Measurements from ENCODE around the gene COL18A1. TPM values are rescaled to one million over a fixed set of nuclear protein-coding genes. Genes with fewer than 3 reads are reported as not detected.

The COL18A1 gene
- total RNA-seq, 1 experiment from 2014 or later, result 77.0 TPM

DNA sequence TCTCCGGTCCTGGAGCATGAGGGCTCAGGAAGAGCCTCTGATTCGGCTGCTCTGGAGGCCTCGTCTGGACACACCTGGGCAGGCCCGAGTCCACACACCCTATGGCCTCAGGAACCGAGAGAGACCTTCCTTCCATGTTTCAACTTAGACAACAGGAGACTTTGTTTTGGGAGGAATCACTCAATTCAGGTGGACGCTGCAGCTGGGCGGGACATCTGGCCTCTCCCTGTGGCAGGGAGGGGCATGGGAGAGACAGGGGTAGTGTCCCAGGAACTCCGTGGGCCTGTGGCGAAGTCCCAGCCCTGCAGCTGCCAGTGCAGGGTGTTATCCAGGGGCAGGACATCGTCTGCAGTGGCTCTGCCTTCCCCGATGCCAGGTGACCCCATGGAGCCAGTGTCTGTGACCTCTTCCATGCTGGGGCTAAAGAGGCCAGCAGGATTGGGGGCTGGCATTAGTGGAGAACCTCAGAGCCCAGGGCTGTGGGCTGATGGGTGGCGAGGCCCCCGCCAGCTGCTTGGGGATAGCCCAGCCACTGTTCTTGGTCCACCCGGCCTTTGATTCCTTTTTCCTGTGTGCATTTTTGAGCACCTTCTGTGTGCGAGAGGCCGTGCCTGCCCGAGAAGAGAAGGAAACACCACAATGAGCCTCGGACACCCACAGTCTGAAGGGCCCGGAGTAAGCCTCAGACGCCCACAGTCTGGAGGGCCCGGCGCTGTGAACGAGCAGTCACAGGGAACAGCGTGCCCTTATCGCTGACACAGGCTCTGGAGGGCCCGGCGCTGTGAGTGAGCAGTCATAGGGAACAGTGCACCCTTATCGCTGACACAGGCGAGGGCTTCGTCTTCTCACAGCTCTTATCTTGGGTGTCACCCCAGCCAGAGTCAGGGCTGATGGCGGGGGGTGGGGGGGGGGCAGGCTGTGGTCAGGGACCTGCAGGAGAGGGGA is 6.2 kb downstream of the COL18A1 start:
- DNase-seq (no peak), ATAC-seq (no peak)
- H3K4me2 ChIP-seq (ENCODE audit: low read length), result no peak overlapping the region
- H2AFZ ChIP-seq (ENCODE audit: low read length), result no peak overlapping the region
- no peak overlapping the region for H3K9ac ChIP-seq (ENCODE audit: low read length)
- TF ChIP-seq CTCF (conservative IDR thresholded peaks at IDR 0.05; ENCODE audit: low read depth, low read length), result no peak
- TF ChIP-seq EZH2phosphoT487 (IDR thresholded peaks at IDR 0.05; ENCODE audit: borderline replicate concordance, low read length), result no peak
- TF ChIP-seq EZH2 (IDR thresholded peaks at IDR 0.05; ENCODE audit: low read length, unreplicated experiment), result no peak
- H3F3A ChIP-seq (ENCODE audit: low read length, unreplicated experiment), result no peaks in the 10 kb centered on the region
- H4K20me1 ChIP-seq (ENCODE audit: low read length), result peaks cover 5% of the 10 kb centered on the region; the same call in 1 of the 2 replicates
- no TSS peak for BruUV-seq (replicated peaks)
- no peak overlapping the region for H3K27ac ChIP-seq (ENCODE audit: low read length)
- H3K27me3 ChIP-seq (ENCODE audit: low read length), result no peaks in the 10 kb centered on the region
- H3K36me3 ChIP-seq (ENCODE audit: low read depth, low read length), result no peaks in the 10 kb centered on the region
- ChIA-PET POLR2A (ENCODE audit: unreplicated experiment) (no interaction called here), CTCF (no interaction called here)
- no peaks in the 10 kb centered on the region for H3K9me3 ChIP-seq (ENCODE audit: low read length)
- no peaks in the 10 kb centered on the region for H3K9me2 ChIP-seq (replicated peaks; ENCODE audit: low read length)
- peaks cover 25% of the 10 kb centered on the region for H3K4me1 ChIP-seq (ENCODE audit: insufficient read depth, low read length)
- H3K4me3 ChIP-seq (ENCODE audit: low read length), result no peak overlapping the region
- intact Hi-C loops (cut with micrococcal nuclease), result no loop called here
- H3K79me2 ChIP-seq (ENCODE audit: low read length), result peaks cover 52% of the 10 kb centered on the region

GRCh38 chr21:45411810-45412206 is 6.8 kb downstream of the COL18A1 start:
- Histone ChIP-seq H3K36me3 (ENCODE audit: low read depth, low read length) (no peaks in the 10 kb centered on the region), H3K4me2 (ENCODE audit: low read length) (no peak overlapping the region), H4K20me1 (ENCODE audit: low read length) (peaks cover 5% of the 10 kb centered on the region; the same call in 1 of the 2 replicates), H3F3A (ENCODE audit: low read length, unreplicated experiment) (no peaks in the 10 kb centered on the region), H3K27me3 (ENCODE audit: low read length) (no peaks in the 10 kb centered on the region), H3K4me3 (ENCODE audit: low read length) (no peak overlapping the region), H3K9me3 (ENCODE audit: low read length) (no peaks in the 10 kb centered on the region), H3K79me2 (ENCODE audit: low read length) (peaks cover 45% of the 10 kb centered on the region), H3K9ac (ENCODE audit: low read length) (no peak overlapping the region), H2AFZ (ENCODE audit: low read length) (no peak overlapping the region), H3K27ac (ENCODE audit: low read length) (no peak overlapping the region), H3K4me1 (ENCODE audit: insufficient read depth, low read length) (peaks cover 18% of the 10 kb centered on the region), H3K9me2 (replicated peaks; ENCODE audit: low read length) (no peaks in the 10 kb centered on the region)
- no peak for TF ChIP-seq CTCF (conservative IDR thresholded peaks at IDR 0.05; ENCODE audit: low read depth, low read length)
- no peak for TF ChIP-seq EZH2phosphoT487 (IDR thresholded peaks at IDR 0.05; ENCODE audit: borderline replicate concordance, low read length)
- TF ChIP-seq EZH2 (IDR thresholded peaks at IDR 0.05; ENCODE audit: low read length, unreplicated experiment), result no peak
- ChIA-PET CTCF (no interaction called here), POLR2A (ENCODE audit: unreplicated experiment) (no interaction called here)
- no peak for DNase-seq
- ATAC-seq, result no peak
- BruUV-seq (replicated peaks), result no TSS peak
- intact Hi-C loops (cut with micrococcal nuclease), result no loop called here

DNA sequence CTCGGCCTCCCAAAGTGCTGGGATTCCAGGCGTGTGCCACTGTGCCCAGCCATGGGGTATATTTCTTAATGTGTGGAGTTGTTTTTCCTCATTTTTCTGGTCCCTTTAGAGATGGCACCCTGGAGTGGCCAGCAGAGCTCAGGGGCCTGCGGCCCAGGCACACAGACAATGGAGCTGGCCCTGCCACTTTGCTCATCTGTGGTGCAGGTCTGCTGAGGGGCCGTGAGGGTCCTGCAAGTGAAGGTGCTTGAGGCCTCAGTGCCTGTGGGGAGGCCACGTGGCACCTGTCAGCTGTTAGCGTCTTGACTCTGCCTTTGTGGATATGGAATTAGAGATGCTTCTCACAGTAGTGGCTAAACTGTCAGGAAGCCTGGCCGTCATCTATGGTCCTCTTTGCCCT is 7.5 kb downstream of the COL18A1 start:
- no peak for TF ChIP-seq CTCF (conservative IDR thresholded peaks at IDR 0.05; ENCODE audit: low read depth, low read length)
- TF ChIP-seq EZH2 (IDR thresholded peaks at IDR 0.05; ENCODE audit: low read length, unreplicated experiment), result no peak
- TF ChIP-seq EZH2phosphoT487 (IDR thresholded peaks at IDR 0.05; ENCODE audit: borderline replicate concordance, low read length), result no peak
- no peak overlapping the region for H2AFZ ChIP-seq (ENCODE audit: low read length)
- ChIA-PET CTCF (no interaction called here), POLR2A (ENCODE audit: unreplicated experiment) (no interaction called here)
- BruUV-seq (replicated peaks), result no TSS peak
- intact Hi-C loops (cut with micrococcal nuclease), result no loop called here
- no peak overlapping the region for H3K4me2 ChIP-seq (ENCODE audit: low read length)
- no peak overlapping the region for H3K27ac ChIP-seq (ENCODE audit: low read length)
- H3K9me2 ChIP-seq (replicated peaks; ENCODE audit: low read length), result no peaks in the 10 kb centered on the region
- no peaks in the 10 kb centered on the region for H3F3A ChIP-seq (ENCODE audit: low read length, unreplicated experiment)
- H3K4me3 ChIP-seq (ENCODE audit: low read length), result no peak overlapping the region
- peaks cover 11% of the 10 kb centered on the region for H3K4me1 ChIP-seq (ENCODE audit: insufficient read depth, low read length)
- no peaks in the 10 kb centered on the region for H3K27me3 ChIP-seq (ENCODE audit: low read length)
- H3K36me3 ChIP-seq (ENCODE audit: low read depth, low read length), result no peaks in the 10 kb centered on the region
- H3K79me2 ChIP-seq (ENCODE audit: low read length), result peaks cover 39% of the 10 kb centered on the region
- no peaks in the 10 kb centered on the region for H4K20me1 ChIP-seq (ENCODE audit: low read length)
- H3K9ac ChIP-seq (ENCODE audit: low read length), result no peak overlapping the region
- ATAC-seq (no peak), DNase-seq (no peak)
- H3K9me3 ChIP-seq (ENCODE audit: low read length), result no peaks in the 10 kb centered on the region
